ENCODE measurements around the gene PTBP1. TPM values are rescaled to one million over a fixed set of nuclear protein-coding genes. Genes with fewer than 3 reads are reported as not detected.

The PTBP1 gene
- total and polyA plus RNA-seq, 2 experiments from 2014 or later: 539 to 632 TPM

DNA sequence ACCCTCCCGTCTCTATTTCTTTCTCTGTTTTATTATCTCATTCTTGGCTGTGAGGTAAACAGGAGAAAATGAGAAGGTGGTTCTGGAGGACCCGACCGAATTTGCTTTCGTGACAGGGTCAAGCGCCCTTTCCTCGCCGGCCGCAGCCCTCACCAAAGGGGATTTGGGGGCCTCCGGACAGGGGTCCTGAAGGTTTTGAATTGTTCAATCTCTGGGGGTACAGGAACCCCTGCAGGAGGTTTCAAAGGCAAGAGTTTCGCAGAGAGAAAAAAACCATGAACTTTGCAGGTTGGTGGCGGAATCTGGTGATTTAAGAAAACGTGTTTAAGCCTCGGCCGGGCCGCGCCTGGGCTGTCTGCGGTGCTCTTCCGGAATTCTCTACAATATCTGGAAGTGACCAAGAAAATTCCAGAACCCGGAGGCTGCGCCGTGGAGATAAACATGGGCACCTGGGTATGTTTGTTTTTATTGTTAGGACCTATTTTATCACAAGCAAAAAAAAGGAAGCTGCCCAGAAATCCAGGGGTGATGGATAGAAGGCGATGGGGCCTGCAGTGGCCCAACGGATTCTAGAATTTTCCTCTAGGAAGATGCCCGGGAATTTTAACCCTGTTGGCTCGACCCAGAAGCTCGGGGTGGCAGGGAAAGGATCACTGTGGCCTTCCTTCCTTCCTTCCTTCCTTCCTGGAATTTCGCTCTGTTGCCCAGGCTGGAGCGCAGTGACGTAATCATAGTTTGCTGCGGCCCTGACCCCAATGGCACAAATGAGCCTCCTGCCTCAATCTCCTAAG is 14.2 kb upstream of the PTBP1 start (continued):
- no peak for TF ChIP-seq ZNF462 (CRISPR knock-in tag; IDR thresholded peaks at IDR 0.05)
- TF ChIP-seq EZH2 (IDR thresholded peaks at IDR 0.05; ENCODE audit: low read depth, unreplicated experiment): no peak
- TF ChIP-seq CTCF (conservative IDR thresholded peaks at IDR 0.05; ENCODE audit: low read depth in 2 of 2): no peak
- TF ChIP-seq ZNF114 (CRISPR knock-in tag; IDR thresholded peaks at IDR 0.05): no peak
- TF ChIP-seq NANOG (IDR thresholded peaks at IDR 0.05; ENCODE audit: borderline replicate concordance): no peak
- TF ChIP-seq CREB1 (CRISPR knock-in tag; IDR thresholded peaks at IDR 0.05; ENCODE audit: low read depth): no peak
- TF ChIP-seq REST (IDR thresholded peaks at IDR 0.05; ENCODE audit: unreplicated experiment): no peak
- no peak for TF ChIP-seq EZH2phosphoT487 (IDR thresholded peaks at IDR 0.05; ENCODE audit: unreplicated experiment)
- TF ChIP-seq JUNB (IDR thresholded peaks at IDR 0.05; ENCODE audit: unreplicated experiment): no peak
- no peak for TF ChIP-seq POLR2AphosphoS5 (IDR thresholded peaks at IDR 0.05; ENCODE audit: low read depth)
- no peak for TF ChIP-seq ZNF331 (CRISPR knock-in tag; IDR thresholded peaks at IDR 0.05; ENCODE audit: low read depth)
